GM23338 (cell line): ENCODE data around the gene HLA-DPB1. TPM values are rescaled to one million over a fixed set of nuclear protein-coding genes. Genes with fewer than 3 reads are reported as not detected.

Experiments
- ATAC-seq: fragments of 200-7000 bp; cut with Tn5 transposase; 3 replicates; pipeline ENCODE4 v1.9.1; 2020
- DNase-seq: peaks from one replicate; pipeline ENCODE4 v3.0.0-alpha.2; 2015; ENCODE audit warnings: low spot score
- H2AFZ ChIP-seq: fragments of 200-600 bp; sonication (generic); 2 replicates; pipeline ENCODE4 v1.8.0; 2016; ENCODE audit warnings: antibody characterized with exemption, mild to moderate bottlenecking, moderate library complexity
- H3F3A ChIP-seq: fragments of 200-600 bp; sonication (generic); replicated peaks from 2 replicates; pipeline ENCODE4 v1.8.0; 2017; ENCODE audit warnings: antibody characterized with exemption, mixed run types, low read depth
- H3K27ac ChIP-seq: fragments of 200-600 bp; sonication (generic); 2 replicates; pipeline ENCODE4 v1.6.1; 2016; ENCODE audit warnings: low read depth
- H3K27me3 ChIP-seq: fragments of 200-600 bp; sonication (generic); 2 replicates; pipeline ENCODE4 v1.8.0; 2016; ENCODE audit warnings: mild to moderate bottlenecking, mixed run types, moderate library complexity; ENCODE audit not compliant: insufficient read depth
- H3K36me3 ChIP-seq: fragments of 200-600 bp; sonication (generic); 2 replicates; pipeline ENCODE4 v1.8.0; 2016; ENCODE audit warnings: mild to moderate bottlenecking; ENCODE audit not compliant: insufficient read depth
- H3K4me1 ChIP-seq: fragments of 200-600 bp; sonication (generic); 2 replicates; pipeline ENCODE4 v1.8.0; 2016; ENCODE audit warnings: mild to moderate bottlenecking, moderate library complexity; ENCODE audit not compliant: insufficient read depth
- H3K4me2 ChIP-seq: fragments of 200-600 bp; sonication (generic); 2 replicates; pipeline ENCODE4 v1.7.1; 2017; ENCODE audit warnings: mixed run types
- H3K4me3 ChIP-seq: fragments of 200-600 bp; sonication (generic); 2 replicates; pipeline ENCODE4 v1.6.1; 2016; ENCODE audit warnings: mixed run types
- H3K79me2 ChIP-seq: fragments of 200-600 bp; sonication (generic); replicated peaks from 2 replicates; pipeline ENCODE4 v1.8.0; 2017; ENCODE audit warnings: mild to moderate bottlenecking; ENCODE audit not compliant: insufficient read depth
- H3K9me2 ChIP-seq: fragments of 200-600 bp; sonication (generic); 2 replicates; pipeline ENCODE4 v1.8.0; 2017; ENCODE audit not compliant: insufficient read depth
- H4K20me1 ChIP-seq: fragments of 200-600 bp; sonication (generic); replicated peaks from 2 replicates; pipeline ENCODE4 v1.8.0; 2017; ENCODE audit warnings: mild to moderate bottlenecking; ENCODE audit not compliant: insufficient read depth
- H3K27ac Mint-ChIP-seq: 2 replicates; pipeline ENCODE4 v1.8.0; 2020; ENCODE audit warnings: inconsistent platforms, mild to moderate bottlenecking, moderate library complexity, mixed read lengths
- H3K27me3 Mint-ChIP-seq: 3 replicates; pipeline ENCODE4 v1.8.0; 2022; ENCODE audit warnings: low read depth, mild to moderate bottlenecking, moderate library complexity, mixed read lengths, inconsistent platforms; ENCODE audit not compliant: insufficient read depth, poor library complexity
- H3K36me3 Mint-ChIP-seq: 3 replicates; pipeline ENCODE4 v1.8.0; 2021; ENCODE audit warnings: low read depth, mild to moderate bottlenecking, inconsistent platforms, moderate library complexity, mixed read lengths
- H3K4me1 Mint-ChIP-seq: 3 replicates; pipeline ENCODE4 v1.8.0; 2020; ENCODE audit warnings: mild to moderate bottlenecking, inconsistent platforms, mixed read lengths
- H3K4me3 Mint-ChIP-seq: 3 replicates; pipeline ENCODE4 v1.8.0; 2021; ENCODE audit warnings: moderate library complexity, mild to moderate bottlenecking, inconsistent platforms, mixed read lengths
- H3K9me3 Mint-ChIP-seq: 3 replicates; pipeline ENCODE4 v1.8.0; 2020; ENCODE audit warnings: moderate library complexity, mild to moderate bottlenecking, inconsistent platforms, mixed read lengths
- CREB1 ChIP-seq: fragments of 250-450 bp; sonication (Bioruptor Pico); IDR thresholded peaks from 2 replicates; pipeline ENCODE4 v1.5.0; 2020; ENCODE audit warnings: low read depth, mild to moderate bottlenecking, moderate library complexity
- CTCF ChIP-seq, 2 experiments: fragments of 200-600 bp in 1 of 2; sonication (generic) in 1 of 2; conservative IDR thresholded peaks; 2 replicates each; pipeline versions ENCODE4 v1.5.1 to v1.6.1; 2016 to 2017; ENCODE audit warnings: antibody characterized with exemption in 2 of 2, low read depth in 2 of 2, mild to moderate bottlenecking in 2 of 2, moderate library complexity in 1 of 2
- ETS1 ChIP-seq: IDR thresholded peaks from 2 replicates; pipeline ENCODE4 v1.6.1; 2016; ENCODE audit warnings: antibody characterized with exemption
- EZH2 ChIP-seq: fragments of 200-600 bp; sonication (generic); IDR thresholded peaks from one replicate; pipeline ENCODE4 v1.8.0; 2017; ENCODE audit warnings: antibody characterized with exemption, mild to moderate bottlenecking, low read depth; ENCODE audit not compliant: unreplicated experiment
- EZH2phosphoT487 ChIP-seq: fragments of 200-600 bp; sonication (generic); IDR thresholded peaks from one replicate; pipeline ENCODE4 v1.8.1; 2018; ENCODE audit warnings: antibody characterized with exemption; ENCODE audit not compliant: unreplicated experiment
- JUNB ChIP-seq: IDR thresholded peaks from one replicate; pipeline ENCODE4 v1.6.1; 2016; ENCODE audit warnings: antibody characterized with exemption; ENCODE audit not compliant: unreplicated experiment
- NANOG ChIP-seq: IDR thresholded peaks from 2 replicates; pipeline ENCODE4 v1.6.1; 2016; ENCODE audit warnings: antibody characterized with exemption, borderline replicate concordance
- POLR2AphosphoS5 ChIP-seq: IDR thresholded peaks from 2 replicates; pipeline ENCODE4 v1.6.1; 2016; ENCODE audit warnings: antibody characterized with exemption, low read depth
- REST ChIP-seq: IDR thresholded peaks from one replicate; pipeline ENCODE4 v1.6.1; 2018; ENCODE audit warnings: antibody characterized with exemption; ENCODE audit not compliant: unreplicated experiment
- STAT1 ChIP-seq: IDR thresholded peaks from one replicate; pipeline ENCODE4 v1.6.1; 2016; ENCODE audit warnings: antibody characterized with exemption; ENCODE audit not compliant: unreplicated experiment
- ZNF114 ChIP-seq: fragments of 250-450 bp; sonication (Bioruptor Pico); IDR thresholded peaks from 2 replicates; pipeline ENCODE4 v1.5.0; 2020; ENCODE audit warnings: mild to moderate bottlenecking, moderate library complexity
- ZNF331 ChIP-seq: fragments of 250-450 bp; sonication (Bioruptor Pico); IDR thresholded peaks from 2 replicates; pipeline ENCODE4 v1.5.0; 2020; ENCODE audit warnings: low read depth, mild to moderate bottlenecking, moderate library complexity
- ZNF462 ChIP-seq: fragments of 250-450 bp; sonication (Bioruptor Pico); IDR thresholded peaks from 2 replicates; pipeline ENCODE4 v1.5.0; 2020; ENCODE audit warnings: mild to moderate bottlenecking, moderate library complexity
- polyA plus RNA-seq: library from polyadenylated mRNA; unstranded; fragments of >200 nt; fragmentation: Nextera tagmentation; extraction: Ambion mirVana; gene quantifications from 2 replicates; pipeline ENCODE4 v1.2.1, GENCODE V29; 2016
- total RNA-seq: library from RNA; depleted of rRNA; stranded (reverse); fragments of >200 nt; shearing (Covaris generic); gene quantifications from 2 replicates; pipeline ENCODE4 v1.2.3, GENCODE V29; 2014

Gene HLA-DPB1
- total and polyA plus RNA-seq, 2 experiments from 2014 or later = 22.0 to 37.6 TPM

- Histone ChIP-seq H3K79me2 (peaks cover 85% of the 10 kb centered on the region), H3K4me2 (no peak overlapping the region), H3K27ac (peak overlapping the region; percentile 55; the same call in 1 of the 2 replicates), H3F3A (0 out of 2 replicates have a peak, but pooled peaks cover 8% of the 10 kb centered on the region), H3K9me2 (no peaks in the 10 kb centered on the region), H3K27me3 (no peaks in the 10 kb centered on the region), H4K20me1 (peaks cover 11% of the 10 kb centered on the region), H2AFZ (no peak overlapping the region), H3K4me3 (no peak overlapping the region), H3K36me3 (peaks cover 18% of the 10 kb centered on the region; the same call in 1 of the 2 replicates), H3K4me1 (peaks cover 44% of the 10 kb centered on the region)
- H3K4me3 Mint-ChIP-seq = peak overlapping the region; percentile 0; the same call in 1 of the 3 replicates
- TF ChIP-seq REST (no peak), ZNF462 (CRISPR knock-in tag) (no peak), EZH2 (no peak), ZNF331 (CRISPR knock-in tag) (no peak), JUNB (no peak), STAT1 (no peak), ZNF114 (CRISPR knock-in tag) (no peak), ETS1 (no peak), NANOG (no peak), POLR2AphosphoS5 (no peak), EZH2phosphoT487 (no peak), CTCF (conservative IDR thresholded peaks at IDR 0.05; ENCODE audit: low read depth in 2 of 2) (no peak), CREB1 (CRISPR knock-in tag) (no peak)
- peaks cover 47% of the 10 kb centered on the region for H3K9me3 Mint-ChIP-seq
- ATAC-seq = no peak
- H3K27me3 Mint-ChIP-seq = peaks cover 18% of the 10 kb centered on the region
- no peak for DNase-seq
- H3K27ac Mint-ChIP-seq = no peak overlapping the region
- peaks cover 79% of the 10 kb centered on the region for H3K36me3 Mint-ChIP-seq
- peaks cover 45% of the 10 kb centered on the region for H3K4me1 Mint-ChIP-seq
Measured at GRCh38 chr6:33123181-33123580, 47.4 kb downstream of the HLA-DPB1 start.
